PC-9 (cell line): ENCODE results near the gene COL23A1. TPM values are rescaled to one million over a fixed set of nuclear protein-coding genes. Genes with fewer than 3 reads are reported as not detected.

ENCODE experiments used
- BruUV-seq: library from RNA; stranded (reverse); fragments of 400-500 nt; replicated peaks from 2 replicates; lab custom pipeline; 2021; lab: Mats Ljungman, UMichigan
- CTCF ChIA-PET: fragments of 300-600 bp; sonication (Branson Sonifier 250); formaldehyde crosslinking; loops from one replicate; lab custom pipeline; 2022; ENCODE audit warnings: antibody characterized with exemption; lab: Charles Lee
- POLR2A ChIA-PET: fragments of 300-600 bp; sonication (Branson Sonifier 250); formaldehyde crosslinking; loops from one replicate; lab custom pipeline; 2022; ENCODE audit warnings: antibody characterized with exemption; ENCODE audit not compliant: unreplicated experiment; lab: Charles Lee
- DNase-seq, 2 experiments: peaks; one replicate each; pipeline versions ENCODE4 v3.0.0 to v3.0.0-alpha.2; 2015 to 2022; ENCODE audit warnings: mixed read lengths in 1 of 2
- H2AFZ ChIP-seq: fragments of 200-600 bp; sonication (generic); 2 replicates; pipeline ENCODE4 v1.8.1; 2017; ENCODE audit warnings: antibody characterized with exemption
- H3F3A ChIP-seq: fragments of 200-600 bp; sonication (generic); 2 replicates; pipeline ENCODE4 v1.8.1; 2017; ENCODE audit warnings: antibody characterized with exemption, mild to moderate bottlenecking, low read depth; ENCODE audit not compliant: insufficient read depth
- H3K27ac ChIP-seq: fragments of 200-600 bp; sonication (generic); 2 replicates; pipeline ENCODE4 v1.6.1; 2016; ENCODE audit warnings: mixed run types
- H3K27me3 ChIP-seq: fragments of 200-600 bp; sonication (generic); 2 replicates; pipeline ENCODE4 v1.6.1; 2016; ENCODE audit warnings: low read depth, mixed run types; ENCODE audit not compliant: insufficient read depth
- H3K36me3 ChIP-seq: fragments of 200-600 bp; sonication (generic); 2 replicates; pipeline ENCODE4 v1.6.1; 2016; ENCODE audit warnings: low read depth, mixed run types
- H3K4me1 ChIP-seq: fragments of 200-600 bp; sonication (generic); replicated peaks from 2 replicates; pipeline ENCODE4 v1.6.1; 2016; ENCODE audit warnings: mixed run types; ENCODE audit not compliant: insufficient read depth
- H3K4me2 ChIP-seq: fragments of 200-600 bp; sonication (generic); 2 replicates; pipeline ENCODE4 v1.6.1; 2017; ENCODE audit warnings: mixed run types
- H3K4me3 ChIP-seq: fragments of 200-600 bp; sonication (generic); 2 replicates; pipeline ENCODE4 v1.6.1; 2016; ENCODE audit warnings: mixed run types
- H3K79me2 ChIP-seq: fragments of 200-600 bp; sonication (generic); 2 replicates; pipeline ENCODE4 v1.6.1; 2017; ENCODE audit warnings: low read depth, mixed run types
- H3K9me2 ChIP-seq: fragments of 200-600 bp; sonication (generic); 2 replicates; pipeline ENCODE4 v1.8.1; 2017; ENCODE audit warnings: mild to moderate bottlenecking; ENCODE audit not compliant: insufficient read depth
- H3K9me3 ChIP-seq: fragments of 200-600 bp; sonication (generic); 2 replicates; pipeline ENCODE4 v1.8.1; 2016; ENCODE audit warnings: low read depth; ENCODE audit not compliant: insufficient read depth
- H4K20me1 ChIP-seq: fragments of 200-600 bp; sonication (generic); 2 replicates; pipeline ENCODE4 v1.8.1; 2017; ENCODE audit not compliant: insufficient read depth
- EZH2 ChIP-seq: fragments of 200-600 bp; sonication (generic); IDR thresholded peaks from 2 replicates; pipeline ENCODE4 v1.8.0; 2017; ENCODE audit warnings: antibody characterized with exemption, low read depth
- intact Hi-C: fragments of 100-400 bp; cut with micrococcal nuclease; formaldehyde crosslinking; loops from one replicate; pipeline ENCODE4 v1.10.0; 2022; ENCODE audit not compliant: unreplicated experiment
- total RNA-seq: library from RNA; stranded (reverse); gene quantifications from 2 replicates; pipeline ENCODE4 v1.2.3, GENCODE V29; 2021
- TF ChIP-seq, protein P1 (sequence below): fragments of 200-600 bp; sonication (generic); conservative IDR thresholded peaks from 2 replicates; pipeline ENCODE4 v1.6.1; 2017; ENCODE audit warnings: mixed run types, antibody characterized with exemption, mild to moderate bottlenecking, moderate library complexity

COL23A1 gene
- total RNA-seq, 1 experiment from 2014 or later, result not detected

GRCh38 chr5:178325311-178325678, 264.9 kb downstream of the COL23A1 start:
- no TSS peak for BruUV-seq
- POLR2A ChIA-PET, result no interaction called here

DNA sequence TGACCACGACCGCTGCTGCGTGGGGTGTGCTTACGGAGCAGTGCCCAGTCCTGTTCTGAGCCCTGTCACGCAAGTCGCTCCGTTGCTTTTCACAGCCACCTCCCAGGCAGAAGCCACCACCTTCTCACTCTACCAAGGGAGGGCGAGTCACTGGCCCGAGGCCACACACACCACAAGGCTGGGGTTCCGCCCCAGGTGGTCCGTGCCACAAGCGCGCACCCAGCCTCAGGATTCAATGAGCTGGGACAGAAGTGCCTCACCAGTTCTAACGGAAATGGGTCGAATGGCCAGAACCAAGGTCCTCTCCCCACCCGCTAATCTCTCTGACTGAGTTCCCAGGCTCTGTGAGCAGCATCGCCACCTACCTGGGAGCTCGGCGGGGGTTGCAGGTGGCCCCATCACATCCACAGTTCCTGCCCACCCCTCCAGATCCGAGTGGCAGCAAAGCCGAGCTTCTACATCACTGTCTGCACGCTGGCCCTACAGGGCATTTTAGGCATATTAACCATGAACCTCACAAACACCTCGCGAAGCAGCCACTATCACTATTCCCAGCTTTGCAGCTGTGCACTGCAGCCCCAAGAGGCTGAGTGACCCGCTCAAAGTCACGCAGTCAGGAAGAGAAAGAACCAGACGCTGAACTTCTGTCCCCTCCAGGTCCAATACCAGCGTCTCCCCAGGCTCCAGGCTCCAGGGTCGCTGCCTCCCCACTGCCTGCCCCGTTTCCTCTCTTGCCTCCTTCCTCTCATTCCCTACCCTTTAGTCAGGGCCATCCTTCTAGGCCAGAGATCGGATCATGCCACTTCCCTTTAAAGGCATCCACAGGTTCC, 265.5 kb downstream of the COL23A1 start:
- no peaks in the 10 kb centered on the region for H3F3A ChIP-seq
- no peak for DNase-seq
- no peaks in the 10 kb centered on the region for H3K4me1 ChIP-seq
- H3K9me3 ChIP-seq, result no peaks in the 10 kb centered on the region
- no TSS peak for BruUV-seq
- ChIA-PET CTCF (no interaction called here), POLR2A (no interaction called here)
- H2AFZ ChIP-seq, result no peak overlapping the region
- H3K27me3 ChIP-seq, result peaks cover 98% of the 10 kb centered on the region
- H3K4me3 ChIP-seq, result no peak overlapping the region
- TF ChIP-seq, protein P1, sequence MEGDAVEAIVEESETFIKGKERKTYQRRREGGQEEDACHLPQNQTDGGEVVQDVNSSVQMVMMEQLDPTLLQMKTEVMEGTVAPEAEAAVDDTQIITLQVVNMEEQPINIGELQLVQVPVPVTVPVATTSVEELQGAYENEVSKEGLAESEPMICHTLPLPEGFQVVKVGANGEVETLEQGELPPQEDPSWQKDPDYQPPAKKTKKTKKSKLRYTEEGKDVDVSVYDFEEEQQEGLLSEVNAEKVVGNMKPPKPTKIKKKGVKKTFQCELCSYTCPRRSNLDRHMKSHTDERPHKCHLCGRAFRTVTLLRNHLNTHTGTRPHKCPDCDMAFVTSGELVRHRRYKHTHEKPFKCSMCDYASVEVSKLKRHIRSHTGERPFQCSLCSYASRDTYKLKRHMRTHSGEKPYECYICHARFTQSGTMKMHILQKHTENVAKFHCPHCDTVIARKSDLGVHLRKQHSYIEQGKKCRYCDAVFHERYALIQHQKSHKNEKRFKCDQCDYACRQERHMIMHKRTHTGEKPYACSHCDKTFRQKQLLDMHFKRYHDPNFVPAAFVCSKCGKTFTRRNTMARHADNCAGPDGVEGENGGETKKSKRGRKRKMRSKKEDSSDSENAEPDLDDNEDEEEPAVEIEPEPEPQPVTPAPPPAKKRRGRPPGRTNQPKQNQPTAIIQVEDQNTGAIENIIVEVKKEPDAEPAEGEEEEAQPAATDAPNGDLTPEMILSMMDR, result no peak
- no peak for TF ChIP-seq EZH2
- no peaks in the 10 kb centered on the region for H4K20me1 ChIP-seq
- no peaks in the 10 kb centered on the region for H3K9me2 ChIP-seq
- H3K4me2 ChIP-seq, result no peak overlapping the region
- H3K36me3 ChIP-seq, result no peaks in the 10 kb centered on the region
- no peaks in the 10 kb centered on the region for H3K79me2 ChIP-seq
- H3K27ac ChIP-seq, result no peak overlapping the region
- intact Hi-C loops, result no loop called here

More at GRCh38 chr5:178325311-178325678, 264.9 kb downstream of the COL23A1 start:
- Histone ChIP-seq H3K4me1 (no peaks in the 10 kb centered on the region), H3K79me2 (no peaks in the 10 kb centered on the region), H3K9me2 (no peaks in the 10 kb centered on the region), H3K36me3 (no peaks in the 10 kb centered on the region), H3K9me3 (no peaks in the 10 kb centered on the region), H2AFZ (no peak overlapping the region), H3F3A (no peaks in the 10 kb centered on the region), H3K27ac (no peak overlapping the region), H3K4me2 (no peak overlapping the region), H3K4me3 (no peak overlapping the region), H4K20me1 (no peaks in the 10 kb centered on the region), H3K27me3 (peaks cover 98% of the 10 kb centered on the region)
- CTCF ChIA-PET, result no interaction called here
- TF ChIP-seq EZH2, result no peak
- TF ChIP-seq, protein P1, result no peak
- intact Hi-C loops, result no loop called here
- no peak for DNase-seq

DNA sequence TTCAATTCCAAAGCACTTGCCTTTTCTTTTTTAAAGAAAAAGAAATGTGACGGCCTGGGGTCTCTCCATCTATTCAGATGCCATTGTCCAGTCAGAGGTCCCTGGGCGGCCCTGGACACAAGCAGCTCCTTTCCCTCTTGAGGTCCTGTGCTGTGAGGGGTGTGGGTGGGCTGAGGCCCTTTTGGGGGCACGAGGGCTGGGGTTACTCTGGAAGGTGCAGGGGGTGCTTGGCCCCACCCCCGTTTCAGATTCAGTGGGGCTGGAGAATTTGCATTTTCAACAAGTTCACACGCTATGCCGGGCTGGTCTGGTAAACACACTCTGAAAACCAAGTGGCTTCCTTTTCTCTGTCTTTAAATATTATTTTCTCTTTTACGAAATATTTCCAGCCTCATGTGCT, 266.2 kb downstream of the COL23A1 start:
- TF ChIP-seq, protein P1, result no peak
- no peak for TF ChIP-seq EZH2
- H3K4me3 ChIP-seq, result no peak overlapping the region
- no peak for DNase-seq
- no peaks in the 10 kb centered on the region for H3K9me3 ChIP-seq
- no peak overlapping the region for H3K4me2 ChIP-seq
- H3F3A ChIP-seq, result no peaks in the 10 kb centered on the region
- H4K20me1 ChIP-seq, result no peaks in the 10 kb centered on the region
- no peak overlapping the region for H2AFZ ChIP-seq
- no peaks in the 10 kb centered on the region for H3K79me2 ChIP-seq
- H3K27ac ChIP-seq, result no peak overlapping the region
- H3K27me3 ChIP-seq, result peaks cover 98% of the 10 kb centered on the region
- ChIA-PET CTCF (no interaction called here), POLR2A (no interaction called here)
- intact Hi-C loops, result no loop called here
- no peaks in the 10 kb centered on the region for H3K36me3 ChIP-seq
- no peaks in the 10 kb centered on the region for H3K9me2 ChIP-seq
- no TSS peak for BruUV-seq
- H3K4me1 ChIP-seq, result no peaks in the 10 kb centered on the region
